Adrenal gland (tissue), 5 donors: ENCODE data around the gene SERPINA6.

Source experiments
- CTCF ChIP-seq, 6 experiments: fragments of 450-650 bp in 4 of 6; fragments of 200-600 bp in 2 of 6; sonication (generic) in 1 of 6; IDR thresholded peaks; 1 replicate in 5 of 6; 2 replicates in 1 of 6; pipeline versions ENCODE4 v1.5.1 to v1.8.0; 2016 to 2021; ENCODE audit warnings: antibody characterized with exemption in 6 of 6, mild to moderate bottlenecking in 2 of 6, moderate library complexity in 1 of 6
- POLR2A ChIP-seq, 2 donors: fragments of 450-650 bp; IDR thresholded peaks; one replicate each; pipeline ENCODE4 v1.6.1; 2017; ENCODE audit warnings: antibody characterized with exemption in 2 of 2, mild to moderate bottlenecking in 2 of 2, moderate library complexity in 1 of 2
- donor health status: DM: no; HTN: no; CAD: no.

- TF ChIP-seq CTCF (IDR thresholded peaks at IDR 0.05): no peak
- no peak for TF ChIP-seq POLR2A (IDR thresholded peaks at IDR 0.05)
Observed at GRCh38 chr14:94343238-94344005, 20.3 kb upstream of the SERPINA6 start.
